CD4-positive, alpha-beta T cell treated with Interleukin-6 at 100 ng/mL for 8 hours (primary cell): ENCODE data around the gene PRDM15.
A peak's percentile ranks its signal among the peaks of the same experiment; 100 is the strongest.

Experiments used
- DNase-seq: peaks from one replicate; pipeline ENCODE4 v3.0.0-alpha.2; 2020; ENCODE audit warnings: mixed read lengths, low spot score

PRDM15 gene

GRCh38 chr21:41908829-41909228, 29.7 kb upstream of the PRDM15 start:
- no peak for DNase-seq

- no peak for DNase-seq
Measured at GRCh38 chr21:41907496-41908258, 28.5 kb upstream of the PRDM15 start.

- DNase-seq = no peak
Measured at GRCh38 chr21:41906770-41907169, 27.6 kb upstream of the PRDM15 start.

- no peak for DNase-seq
Measured at GRCh38 chr21:41903559-41904351, 24.6 kb upstream of the PRDM15 start.

- no peak for DNase-seq
Measured at GRCh38 chr21:41902946-41903345, 23.8 kb upstream of the PRDM15 start.

GRCh38 chr21:41901782-41902181, 22.6 kb upstream of the PRDM15 start:
- DNase-seq = no peak

GRCh38 chr21:41901099-41901498, 22.0 kb upstream of the PRDM15 start:
- no peak for DNase-seq

GRCh38 chr21:41900401-41900800, 21.3 kb upstream of the PRDM15 start:
- no peak for DNase-seq

- peak; percentile 12 for DNase-seq
Measured at GRCh38 chr21:41899426-41900202, 20.5 kb upstream of the PRDM15 start.

GRCh38 chr21:41898998-41899397, 19.9 kb upstream of the PRDM15 start:
- DNase-seq = no peak

GRCh38 chr21:41897700-41898099, 18.6 kb upstream of the PRDM15 start:
- DNase-seq = no peak

GRCh38 chr21:41897047-41897669, 18.0 kb upstream of the PRDM15 start:
- no peak for DNase-seq

- peak; percentile 53 for DNase-seq
Measured at GRCh38 chr21:41895643-41896493, 16.7 kb upstream of the PRDM15 start.

GRCh38 chr21:41894922-41895557, 15.9 kb upstream of the PRDM15 start:
- no peak for DNase-seq

- no peak for DNase-seq
Measured at GRCh38 chr21:41894511-41894910, 15.4 kb upstream of the PRDM15 start.

- DNase-seq = no peak
Measured at GRCh38 chr21:41892726-41893125, 13.6 kb upstream of the PRDM15 start.

GRCh38 chr21:41891132-41891531, 12.0 kb upstream of the PRDM15 start:
- DNase-seq = no peak

- no peak for DNase-seq
Measured at GRCh38 chr21:41890355-41890754, 11.2 kb upstream of the PRDM15 start.

GRCh38 chr21:41888749-41889376, 9.7 kb upstream of the PRDM15 start:
- no peak for DNase-seq

GRCh38 chr21:41887667-41888066, 8.5 kb upstream of the PRDM15 start:
- DNase-seq = no peak
